HG02678 (cell line): Measurements from ENCODE around the gene ZNF841.
"Not testable (repeated sequence)": the region's sequence is repeated elsewhere in the genome, so short reads cannot be mapped to it uniquely, and the experiment has no call there.

Experiments used
- ATAC-seq: cut with Tn5 transposase; IDR thresholded peaks from one replicate; pipeline ENCODE4 v1.9.1; 2021; ENCODE audit warnings: mild to moderate bottlenecking, moderate library complexity; ENCODE audit not compliant: unreplicated experiment

ZNF841 gene

DNA sequence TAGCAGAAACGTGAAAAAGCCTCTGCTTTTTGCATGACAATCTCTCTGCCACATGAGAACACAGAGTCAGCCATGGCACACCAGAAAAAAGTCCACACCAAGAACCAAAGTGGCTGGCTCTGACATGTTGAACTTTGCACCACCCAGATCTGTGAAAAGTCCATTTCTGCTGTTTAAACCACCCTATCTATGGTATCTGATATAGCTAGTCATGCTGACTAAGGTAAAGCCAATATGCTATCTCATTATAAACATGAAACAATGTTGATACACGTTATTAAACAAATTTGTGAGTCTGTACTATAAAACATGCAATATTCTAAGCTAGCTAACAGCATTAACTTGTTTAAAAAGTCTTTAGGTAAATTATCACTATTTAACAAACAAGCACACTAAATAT is 25.9 kb downstream of the ZNF841 start:
- ATAC-seq: no peak

DNA sequence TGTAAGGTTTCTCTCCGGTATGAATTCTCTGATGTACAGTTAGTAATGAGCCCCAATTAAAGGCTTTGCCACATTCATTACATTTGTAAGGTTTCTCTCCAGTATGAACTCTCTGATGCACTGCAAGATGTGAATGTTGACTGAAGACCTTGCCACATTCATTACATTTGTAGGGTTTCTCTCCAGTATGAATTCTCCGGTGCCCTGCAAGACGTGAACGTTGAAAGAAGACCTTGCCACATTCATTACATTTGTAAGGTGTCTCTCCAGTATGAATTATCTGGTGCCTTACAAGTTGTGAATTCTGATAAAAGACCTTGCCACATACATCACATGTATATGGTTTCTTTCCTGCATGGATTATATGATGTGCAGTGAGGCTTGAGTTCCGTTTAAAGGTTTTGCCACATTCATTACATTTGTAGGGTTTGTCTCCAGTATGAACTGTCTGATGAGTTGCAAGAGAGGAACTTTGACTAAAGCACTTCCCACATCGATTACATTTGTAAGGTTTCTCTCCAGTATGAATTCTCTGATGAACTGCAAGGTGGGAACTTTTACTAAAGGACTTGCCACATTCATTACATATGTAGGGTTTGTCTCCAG is 29.2 kb downstream of the ZNF841 start:
- no peak for ATAC-seq

DNA sequence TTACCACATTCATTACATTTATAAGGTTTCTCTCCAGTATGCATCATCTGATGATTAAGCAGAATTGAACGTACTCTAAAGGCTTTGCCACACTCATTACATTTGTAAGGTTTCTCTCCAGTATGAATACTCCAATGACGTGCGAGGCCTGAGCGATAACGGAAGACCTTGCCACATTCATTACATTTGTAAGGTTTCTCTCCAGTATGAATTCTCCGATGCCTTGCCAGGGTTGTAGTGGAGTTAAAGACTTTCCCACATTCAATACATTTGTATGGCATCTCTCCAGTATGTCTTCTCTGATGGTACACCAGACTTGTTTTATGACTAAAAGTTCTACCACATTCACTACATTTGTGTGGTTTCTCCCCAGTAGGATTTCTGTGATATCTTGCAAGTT is 30.2 kb downstream of the ZNF841 start:
- ATAC-seq: no peak

DNA sequence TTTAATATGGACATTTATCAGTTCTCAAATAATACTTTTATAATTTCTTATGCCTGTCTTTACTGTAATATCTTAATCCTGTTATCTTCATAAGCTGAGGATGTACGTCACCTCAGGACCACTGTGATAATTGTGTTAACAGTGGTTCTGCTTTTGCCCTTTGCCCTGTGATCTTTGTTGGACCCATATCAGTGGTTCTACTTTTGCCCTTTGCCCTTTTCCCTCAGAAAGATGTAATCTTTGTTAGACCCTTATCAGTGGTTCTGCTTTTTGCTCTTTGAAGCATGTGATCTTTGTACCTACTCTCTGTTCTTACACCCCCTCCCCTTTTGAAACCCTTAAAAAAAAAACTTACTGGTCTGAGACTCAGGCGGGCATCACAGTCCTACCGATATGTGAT is 39.1 kb downstream of the ZNF841 start:
- not testable (repeated sequence) for ATAC-seq

DNA sequence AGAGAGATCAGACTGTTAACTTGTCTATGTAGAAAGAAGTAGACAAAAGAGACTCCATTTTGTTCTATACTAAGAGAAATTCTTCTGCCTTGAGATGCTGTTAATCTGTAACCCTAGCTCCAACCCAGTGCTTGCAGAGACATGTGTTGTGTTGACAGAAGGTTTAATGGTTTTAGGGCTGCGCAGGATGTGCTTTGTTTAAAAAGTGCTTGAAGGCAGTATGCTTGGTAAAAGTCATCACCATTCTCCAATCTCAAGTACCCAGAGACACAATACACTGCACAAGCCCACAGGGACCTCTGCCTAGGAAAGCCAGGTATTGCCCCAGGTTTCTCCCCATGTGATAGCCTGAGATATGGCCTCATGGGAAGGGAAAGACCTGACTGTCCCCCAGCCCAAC is 43.8 kb downstream of the ZNF841 start:
- not testable (repeated sequence) for ATAC-seq

DNA sequence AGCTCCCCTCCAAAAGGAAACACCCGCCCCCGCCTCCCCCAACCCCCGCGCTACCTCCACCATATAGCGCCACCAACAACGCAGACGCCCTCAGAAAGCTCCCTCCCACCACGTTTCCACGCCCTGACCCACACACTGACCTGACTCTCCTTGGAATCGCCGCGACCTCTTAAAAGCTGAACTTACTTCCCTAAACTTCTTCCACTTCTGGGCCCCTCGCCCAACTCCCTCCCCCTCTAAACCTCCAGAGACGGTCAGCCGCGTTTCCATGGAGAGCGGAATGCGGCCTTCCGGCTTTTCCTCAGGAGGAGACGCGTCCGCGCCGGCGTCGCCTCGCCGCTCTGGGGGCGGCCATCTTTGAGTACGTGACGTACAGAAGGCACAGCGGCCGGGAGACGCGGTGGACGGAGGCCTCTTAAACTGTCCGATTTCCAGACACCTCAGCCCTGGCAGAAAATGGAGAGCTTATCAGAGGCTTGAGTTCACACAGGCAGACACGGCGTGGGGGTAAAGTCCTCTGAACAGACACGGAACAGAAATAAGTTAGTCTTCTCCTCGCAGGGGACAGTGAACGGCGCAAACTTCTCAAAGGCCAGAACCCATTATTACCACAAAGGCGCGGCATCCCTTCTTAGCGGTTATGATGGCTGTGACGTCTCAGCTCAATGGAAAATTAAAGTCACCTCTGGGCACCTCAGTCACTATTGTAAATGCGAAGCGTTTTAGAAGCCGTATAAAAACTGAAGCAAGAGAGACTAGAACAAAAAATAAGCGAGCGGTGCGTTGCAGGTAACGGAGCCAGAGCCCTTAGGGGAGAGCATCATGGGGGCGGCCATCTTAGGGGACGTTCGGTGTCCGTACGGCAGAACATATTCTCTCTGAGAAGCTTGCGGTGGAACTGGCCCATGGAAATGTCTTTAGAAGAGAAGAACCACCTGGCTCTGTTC is 46.7 kb downstream of the ZNF841 start, which contains the start of gene ZNF432:
Gene ZNF432 (minus strand): TSS at position 284 of the 947 bp plus-strand sequence. CDS start 1,970 bp downstream, outside the sequence.
- peak; percentile 91 for ATAC-seq

DNA sequence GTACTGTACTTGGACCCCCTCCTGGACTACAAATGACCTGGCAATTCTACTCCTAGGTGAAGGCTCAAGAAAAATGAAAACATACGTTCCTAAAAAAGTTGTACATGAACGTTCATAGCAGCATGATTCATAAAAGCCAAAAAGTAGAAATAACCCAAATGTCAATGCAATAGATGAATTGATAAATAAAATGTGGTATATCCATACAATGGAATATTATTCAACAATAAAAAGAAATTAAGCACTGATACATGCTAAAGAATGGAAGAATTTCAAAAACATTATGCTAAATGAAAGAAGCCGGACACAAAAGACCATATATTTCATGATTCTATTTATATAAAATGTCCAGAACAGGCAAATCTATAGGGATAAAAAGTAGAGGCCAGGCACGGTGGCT is 56.4 kb downstream of the ZNF841 start:
- ATAC-seq: no peak

DNA sequence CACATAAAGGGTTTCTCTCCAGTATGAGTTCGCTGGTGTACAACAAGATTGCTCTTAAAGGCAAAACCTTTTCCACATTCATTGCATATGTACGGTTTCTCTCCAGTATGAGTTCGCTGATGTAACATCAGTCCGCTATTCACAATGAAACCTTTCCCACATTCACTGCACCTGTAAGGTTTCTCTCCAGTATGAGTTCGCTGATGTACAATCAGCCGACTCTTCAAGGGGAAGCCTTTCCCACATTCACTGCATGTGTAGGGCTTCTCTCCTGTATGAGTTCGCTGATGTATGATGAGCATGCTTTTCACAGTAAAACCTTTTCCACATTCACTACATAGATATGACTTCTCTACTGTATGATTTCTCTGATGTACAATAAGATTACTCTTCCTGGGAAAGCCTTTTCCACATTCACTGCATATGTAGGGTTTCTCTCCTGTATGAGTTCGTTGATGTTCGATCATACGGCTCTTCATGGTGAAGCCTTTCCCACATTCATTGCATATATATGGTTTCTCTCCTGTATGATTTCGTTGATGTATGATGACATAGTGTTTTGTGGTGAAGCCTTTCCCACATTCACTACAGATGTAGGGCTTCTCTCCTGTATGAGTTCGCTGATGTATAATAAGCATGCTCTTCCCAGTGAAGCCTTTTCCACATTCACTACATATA is 61.4 kb downstream of the ZNF841 start:
- ATAC-seq: no peak

DNA sequence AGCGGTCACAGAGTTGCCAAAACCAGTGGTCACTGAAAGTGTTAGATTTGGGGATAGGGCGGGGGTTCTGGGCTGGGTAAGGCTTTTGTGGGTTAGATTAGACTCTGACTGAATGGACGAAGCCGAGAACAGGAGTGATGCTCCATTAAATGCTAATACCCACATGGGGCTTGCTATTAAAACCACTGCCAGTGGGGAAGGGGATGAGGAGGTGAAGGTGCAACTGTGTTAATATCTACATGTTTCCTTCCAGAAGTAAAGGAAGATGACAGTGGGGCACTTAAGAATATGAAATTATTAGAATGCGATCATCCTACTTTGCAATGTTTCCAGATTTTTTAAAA is 66.8 kb downstream of the ZNF841 start:
- peak; percentile 33 for ATAC-seq

DNA sequence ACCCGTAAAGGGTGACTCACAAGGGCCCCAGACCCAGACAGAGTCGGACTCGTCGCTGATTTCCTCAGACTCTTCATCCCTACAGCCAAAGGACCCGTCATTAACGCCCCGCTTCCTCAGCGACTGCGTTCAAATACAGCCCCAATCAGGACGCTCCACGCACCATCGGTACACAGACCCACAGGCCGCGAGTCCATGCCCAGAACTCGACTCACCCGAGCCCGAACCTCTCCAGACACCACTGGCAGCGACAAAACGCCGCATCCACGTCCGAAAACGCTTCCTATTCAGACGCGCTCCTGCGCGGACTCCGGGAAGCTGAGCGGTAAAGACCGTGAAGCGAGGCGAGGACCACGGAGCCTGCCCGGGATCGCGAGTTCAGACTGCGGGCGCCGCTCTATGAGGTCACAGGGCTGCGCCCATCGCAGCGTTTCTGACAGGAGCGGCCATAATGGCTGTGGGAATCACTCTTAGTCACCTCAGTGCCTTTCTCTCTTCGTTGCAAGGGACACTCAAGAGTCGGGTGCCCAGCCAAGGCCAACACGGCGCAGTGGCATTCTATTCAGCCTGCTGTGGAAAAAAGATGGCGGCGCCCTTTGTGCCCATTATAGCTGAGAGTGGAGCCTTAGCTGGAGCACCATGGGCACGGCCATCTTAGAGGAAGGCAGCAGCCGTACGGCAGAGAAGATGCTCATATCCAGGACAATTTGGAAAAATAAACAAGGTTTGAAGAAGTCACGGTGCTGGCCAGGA is 67.4 kb downstream of the ZNF841 start, which contains the start of gene ZNF614:
Gene ZNF614 (minus strand): TSS at position 353 of the 753 bp plus-strand sequence. CDS start 2,634 bp downstream, outside the sequence.
- peak; percentile 88 for ATAC-seq

DNA sequence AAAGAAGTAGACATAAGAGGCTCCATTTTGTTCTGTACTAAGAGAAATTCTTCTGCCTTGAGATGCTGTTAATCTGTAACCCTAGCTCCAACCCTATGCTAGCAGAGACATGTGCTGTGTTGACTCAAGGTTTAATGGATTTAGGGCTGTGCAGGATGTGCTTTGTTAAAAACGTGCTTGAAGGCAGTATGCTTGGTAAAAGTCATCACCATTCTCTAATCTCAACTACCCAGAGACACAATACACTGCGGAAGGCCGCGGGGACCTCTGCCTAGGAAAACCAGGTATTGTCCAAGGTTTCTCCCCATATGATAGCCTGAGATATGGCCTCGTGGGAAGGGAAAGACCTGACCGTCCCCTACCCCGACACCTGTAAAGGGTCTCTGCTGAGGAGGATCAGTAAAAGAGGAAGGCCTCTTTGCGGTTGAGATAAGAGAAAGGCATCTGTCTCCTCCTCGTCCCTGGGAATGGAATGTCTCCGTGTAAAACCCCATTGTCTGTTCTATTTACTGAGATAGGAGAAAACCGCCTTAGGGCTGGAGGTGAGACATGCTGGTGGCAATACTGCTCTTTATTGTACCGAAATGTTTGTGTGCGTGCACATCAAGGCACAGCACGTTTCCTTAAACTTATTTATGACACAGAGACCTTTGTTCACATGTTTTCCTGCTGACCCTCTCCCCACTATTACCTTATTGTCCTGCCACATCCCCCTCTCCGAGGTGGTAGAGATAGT is 69.1 kb downstream of the ZNF841 start:
- not testable (repeated sequence) for ATAC-seq

DNA sequence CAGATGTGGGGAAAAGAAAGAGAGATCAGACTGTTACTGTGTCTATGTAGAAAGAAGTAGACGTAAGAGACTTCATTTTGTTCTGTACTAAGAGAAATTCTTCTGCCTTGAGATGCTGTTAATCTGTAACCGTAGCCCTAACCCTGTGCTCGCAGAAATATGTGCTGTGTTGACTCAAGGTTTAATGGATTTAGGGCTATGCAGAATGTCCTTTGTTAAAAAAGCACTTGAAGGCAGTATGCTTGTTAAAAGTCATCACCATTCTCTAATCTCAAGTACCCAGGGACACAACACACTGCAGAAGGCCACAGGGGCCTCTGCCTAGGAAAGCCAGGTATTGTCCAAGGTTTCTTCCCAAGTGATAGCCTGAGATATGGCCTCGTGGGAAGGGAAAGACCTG is 71.1 kb downstream of the ZNF841 start:
- not testable (repeated sequence) for ATAC-seq

DNA sequence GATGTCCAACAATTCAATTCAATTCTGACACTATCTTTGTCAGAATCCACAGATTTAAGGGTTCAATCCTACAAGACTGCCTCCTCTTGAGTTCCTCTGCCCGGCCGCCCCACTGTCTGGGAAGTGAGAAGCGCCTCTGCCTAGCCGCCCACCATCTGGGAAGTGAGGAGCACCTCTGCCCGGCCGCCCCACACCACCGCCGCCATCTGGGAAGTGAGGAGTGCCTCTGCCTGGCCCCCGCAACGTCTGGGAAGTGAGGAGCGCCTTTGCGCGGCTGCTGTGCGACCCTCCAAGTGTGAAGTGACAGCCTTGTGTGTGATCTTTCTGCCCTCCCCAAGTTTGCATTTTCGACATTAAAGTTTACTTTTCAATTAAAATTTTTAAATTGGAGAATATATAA is 73.4 kb downstream of the ZNF841 start:
- ATAC-seq: no peak

DNA sequence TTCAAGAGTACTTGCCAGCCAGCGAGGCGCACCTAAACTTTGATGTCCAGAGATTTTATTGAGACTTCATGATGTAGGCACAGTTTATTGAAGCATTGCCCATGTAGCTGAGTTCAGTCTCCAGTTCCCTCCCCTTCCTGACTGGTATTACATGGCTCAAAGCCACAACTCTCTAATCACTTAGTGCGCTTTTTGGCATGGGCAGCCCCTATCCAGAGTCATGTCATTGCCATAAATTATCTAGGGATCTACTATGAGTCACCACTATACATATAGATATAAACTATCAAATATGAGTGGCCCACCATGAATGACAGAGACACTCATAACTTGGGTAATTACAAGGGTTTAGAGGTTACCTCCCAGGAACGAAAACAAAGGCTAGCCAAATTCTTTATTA is 75.1 kb downstream of the ZNF841 start:
- ATAC-seq: no peak
